ENCODE results near the gene OR51B2. TPM values are rescaled to one million over a fixed set of nuclear protein-coding genes. Genes with fewer than 3 reads are reported as not detected.

OR51B2 gene
- total and polyA plus RNA-seq, 2 of the 13 experiments (the other 11 are each of a cell fraction or from before 2014, with no cell fraction given) = not detected

GRCh38 chr11:5288108-5288905 lies 35.8 kb downstream of the OR51B2 start (continued):
- TF ChIP-seq ZNF124 (CRISPR knock-in tag; IDR thresholded peaks at IDR 0.05) = no peak
- no peak for TF ChIP-seq ZNF562 (CRISPR knock-in tag; IDR thresholded peaks at IDR 0.05; ENCODE audit: borderline replicate concordance)
- TF ChIP-seq BATF2 (CRISPR knock-in tag; IDR thresholded peaks at IDR 0.05) = no peak
- no peak for TF ChIP-seq ZNF460 (CRISPR knock-in tag; IDR thresholded peaks at IDR 0.05; ENCODE audit: borderline replicate concordance)
- TF ChIP-seq ZNF710 (CRISPR knock-in tag; IDR thresholded peaks at IDR 0.05; ENCODE audit: borderline replicate concordance) = no peak
- no peak for TF ChIP-seq KMT2B (CRISPR knock-in tag; IDR thresholded peaks at IDR 0.05)
- no peak for TF ChIP-seq CSRNP1 (CRISPR knock-in tag; IDR thresholded peaks at IDR 0.05)
- TF ChIP-seq ZNF589 (CRISPR knock-in tag; conservative IDR thresholded peaks at IDR 0.05) = no peak
- no peak for TF ChIP-seq ZNF703 (CRISPR knock-in tag; IDR thresholded peaks at IDR 0.05; ENCODE audit: borderline replicate concordance)

Data from HepG2 (cell line).